Caki2 (cell line): ENCODE measurements around the gene GNA14. TPM values are rescaled to one million over a fixed set of nuclear protein-coding genes. Genes with fewer than 3 reads are reported as not detected.

ENCODE experiments used
- DNase-seq: peaks from one replicate; pipeline ENCODE4 v3.0.0-alpha.2; 2015; ENCODE audit warnings: low read depth
- in situ Hi-C: cut with HindIII; loops from 2 replicates; pipeline ENCODE4 v1.10.0; 2016; ENCODE audit warnings: low sequenced_read_pairs, low pct_unique_long_range_greater_than_20kb, mixed read lengths
- total RNA-seq: library from RNA; depleted of rRNA; stranded (reverse); fragments of >200 nt; shearing (Covaris generic); gene quantifications from 2 replicates; pipeline ENCODE4 v1.2.3, GENCODE V29; 2014; ENCODE audit warnings: low replicate concordance

GNA14 gene
- total RNA-seq, 1 experiment from 2014 or later = not detected

- DNase-seq = no peak
- in situ Hi-C loops = no loop called here
Measured at GRCh38 chr9:77561331-77562018, 86.6 kb downstream of the GNA14 start.

GRCh38 chr9:77556396-77556795 lies 91.7 kb downstream of the GNA14 start:
- DNase-seq = no peak
- in situ Hi-C loops = no loop called here

- in situ Hi-C loops = no loop called here
- DNase-seq = no peak
Measured at GRCh38 chr9:77554586-77555105, 93.5 kb downstream of the GNA14 start.

- DNase-seq = no peak
- in situ Hi-C loops = no loop called here
Measured at GRCh38 chr9:77547106-77547730, 100.9 kb downstream of the GNA14 start.

GRCh38 chr9:77546376-77546950 lies 101.7 kb downstream of the GNA14 start:
- in situ Hi-C loops = no loop called here
- DNase-seq = no peak

GRCh38 chr9:77544546-77544945 lies 103.6 kb downstream of the GNA14 start:
- in situ Hi-C loops = no loop called here
- no peak for DNase-seq

GRCh38 chr9:77543131-77543822 lies 104.8 kb downstream of the GNA14 start:
- in situ Hi-C loops = no loop called here
- no peak for DNase-seq

GRCh38 chr9:77541600-77541999 lies 106.5 kb downstream of the GNA14 start:
- no peak for DNase-seq
- in situ Hi-C loops = no loop called here

- in situ Hi-C loops = no loop called here
- DNase-seq = no peak
Measured at GRCh38 chr9:77541055-77541454, 107.1 kb downstream of the GNA14 start.

- no peak for DNase-seq
- in situ Hi-C loops = no loop called here
Measured at GRCh38 chr9:77534376-77535057, 113.6 kb downstream of the GNA14 start.

- DNase-seq = no peak
- in situ Hi-C loops = no loop called here
Measured at GRCh38 chr9:77533671-77534070, 114.5 kb downstream of the GNA14 start.

GRCh38 chr9:77532607-77533006 lies 115.5 kb downstream of the GNA14 start:
- in situ Hi-C loops = no loop called here
- no peak for DNase-seq

GRCh38 chr9:77531400-77531799 lies 116.7 kb downstream of the GNA14 start:
- in situ Hi-C loops = no loop called here
- DNase-seq = no peak

- in situ Hi-C loops = no loop called here
- no peak for DNase-seq
Measured at GRCh38 chr9:77523891-77524290, 124.2 kb downstream of the GNA14 start.

- in situ Hi-C loops = no loop called here
- no peak for DNase-seq
Measured at GRCh38 chr9:77521091-77521490, 127.0 kb downstream of the GNA14 start.

- in situ Hi-C loops = no loop called here
- DNase-seq = no peak
Measured at GRCh38 chr9:77518688-77519087, 129.4 kb downstream of the GNA14 start.

GRCh38 chr9:77516781-77517180 lies 131.3 kb downstream of the GNA14 start:
- in situ Hi-C loops = no loop called here
- no peak for DNase-seq

- in situ Hi-C loops = no loop called here
- no peak for DNase-seq
Measured at GRCh38 chr9:77514886-77515711, 133.0 kb downstream of the GNA14 start.
